ENCODE results near the gene SENP1.

Gene SENP1

DNA sequence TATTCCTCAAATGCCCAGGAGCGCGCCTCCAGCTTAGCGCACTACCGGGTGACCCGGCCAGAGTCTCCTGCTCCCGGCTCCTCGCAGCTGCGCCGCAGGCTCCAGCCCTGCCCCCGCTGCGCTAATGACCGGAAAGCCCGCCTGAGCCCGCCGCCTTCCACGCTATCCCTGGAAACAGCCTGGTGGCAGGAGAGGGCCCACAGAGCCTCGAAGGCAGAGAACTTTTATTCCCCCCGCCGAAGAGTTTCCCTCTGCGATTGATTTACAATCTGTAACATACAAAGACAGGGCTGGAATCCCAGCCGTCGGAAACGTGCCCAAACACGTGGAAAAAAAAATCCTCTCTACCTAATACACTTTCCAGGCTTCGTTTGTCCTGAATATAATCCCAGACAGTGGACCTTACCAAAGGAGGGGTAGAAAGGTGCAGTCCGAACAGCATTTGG, 103.1 kb downstream of the SENP1 start:
- no peak for TF ChIP-seq CTCF (conservative IDR thresholded peaks at IDR 0.05; ENCODE audit: low read depth, low read length)
- peak; percentile 33 for DNase-seq (ENCODE audit: low read depth)
- H3K4me3 ChIP-seq (ENCODE audit: low read depth, low read length) = peak overlapping the region; percentile 24

GRCh38 chr12:48002414-48002730, 103.5 kb downstream of the SENP1 start:
- peak overlapping the region; percentile 50 for H3K4me3 ChIP-seq (ENCODE audit: low read depth, low read length)
- no peak for TF ChIP-seq CTCF (conservative IDR thresholded peaks at IDR 0.05; ENCODE audit: low read depth, low read length)
- DNase-seq (ENCODE audit: low read depth) = no peak

GRCh38 chr12:48001505-48002413, 104.1 kb downstream of the SENP1 start:
- no peak for DNase-seq (ENCODE audit: low read depth)
- no peak for TF ChIP-seq CTCF (conservative IDR thresholded peaks at IDR 0.05; ENCODE audit: low read depth, low read length)
- H3K4me3 ChIP-seq (ENCODE audit: low read depth, low read length) = peak overlapping the region; percentile 50

DNA sequence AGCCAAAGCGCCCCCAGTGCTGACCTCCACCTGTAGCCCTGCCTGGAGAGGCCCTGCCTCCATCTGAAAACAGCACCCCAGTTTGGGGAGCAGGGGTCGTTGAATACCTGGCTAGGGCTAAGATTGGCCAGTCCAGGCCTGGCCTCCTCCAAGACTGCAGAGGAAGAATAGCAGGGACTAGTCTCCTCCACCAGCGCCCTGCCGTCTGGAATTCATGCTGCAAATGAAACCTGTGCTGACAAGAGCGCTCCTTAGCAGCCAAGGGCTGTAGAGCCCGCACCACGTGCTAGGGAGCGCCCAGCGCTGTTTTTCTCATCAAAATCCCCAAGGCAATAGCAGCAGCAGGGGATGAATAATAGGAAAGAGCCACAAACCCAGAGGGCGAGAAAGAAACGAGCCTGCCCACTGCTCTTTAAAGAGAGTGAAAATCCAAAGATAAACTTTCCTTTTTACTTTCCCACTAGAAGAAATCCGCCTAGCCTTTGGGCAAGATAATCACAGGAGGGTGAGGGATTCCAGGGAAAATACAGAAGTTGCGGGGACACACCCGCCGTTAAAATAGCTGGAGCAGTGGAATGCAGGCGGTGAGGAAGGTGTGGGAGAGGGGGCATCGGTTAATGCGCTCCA, 104.9 kb downstream of the SENP1 start:
- peak overlapping the region; percentile 50 for H3K4me3 ChIP-seq (ENCODE audit: low read depth, low read length)
- TF ChIP-seq CTCF (conservative IDR thresholded peaks at IDR 0.05; ENCODE audit: low read depth, low read length) = peak; percentile 21
- DNase-seq (ENCODE audit: low read depth) = peak; percentile 76

DNA sequence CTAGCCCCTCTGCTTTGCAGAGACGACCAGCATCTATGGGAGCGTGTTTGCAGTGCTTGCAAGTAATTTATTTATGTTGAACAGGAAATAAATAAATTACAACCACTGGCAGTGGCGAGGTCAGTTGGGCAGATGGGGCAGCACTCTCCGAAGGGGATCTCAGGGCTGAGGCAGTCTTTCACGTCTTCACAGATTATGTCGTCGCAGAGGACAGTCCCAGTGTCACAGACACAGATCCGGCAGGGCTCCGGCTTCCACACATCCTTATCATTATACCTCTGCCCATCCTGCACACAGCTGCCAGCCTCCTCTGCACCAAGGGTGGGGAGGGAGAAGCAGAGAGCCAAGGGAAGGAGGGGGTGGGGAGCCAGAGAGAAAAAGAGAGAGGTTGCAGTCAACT, 106.1 kb downstream of the SENP1 start:
- H3K4me3 ChIP-seq (ENCODE audit: low read depth, low read length) = no peak overlapping the region
- DNase-seq (ENCODE audit: low read depth) = no peak
- TF ChIP-seq CTCF (conservative IDR thresholded peaks at IDR 0.05; ENCODE audit: low read depth, low read length) = no peak

DNA sequence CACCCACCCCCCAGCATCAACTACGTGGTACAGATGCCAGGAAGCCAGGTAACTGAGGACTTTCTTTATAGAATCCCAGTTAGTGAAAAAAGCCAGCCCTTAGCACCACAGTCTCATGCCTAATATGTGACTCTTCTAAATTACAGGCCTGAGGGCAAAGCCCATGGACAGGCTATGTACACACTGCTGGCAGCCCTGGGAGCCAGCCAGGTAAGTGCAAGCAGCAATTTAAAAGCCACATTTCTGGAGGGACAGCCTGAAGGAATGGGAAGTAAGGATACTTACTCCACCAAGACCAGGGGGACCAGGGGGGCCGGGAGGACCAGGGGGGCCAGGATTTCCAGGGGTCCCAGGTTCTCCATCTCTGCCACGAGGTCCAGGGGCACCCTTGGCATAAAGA, 108.6 kb downstream of the SENP1 start:
- no peak for DNase-seq (ENCODE audit: low read depth)
- no peak for TF ChIP-seq CTCF (conservative IDR thresholded peaks at IDR 0.05; ENCODE audit: low read depth, low read length)
- H3K4me3 ChIP-seq (ENCODE audit: low read depth, low read length) = no peak overlapping the region
